ENCODE data around the gene RAPSN.

DNA sequence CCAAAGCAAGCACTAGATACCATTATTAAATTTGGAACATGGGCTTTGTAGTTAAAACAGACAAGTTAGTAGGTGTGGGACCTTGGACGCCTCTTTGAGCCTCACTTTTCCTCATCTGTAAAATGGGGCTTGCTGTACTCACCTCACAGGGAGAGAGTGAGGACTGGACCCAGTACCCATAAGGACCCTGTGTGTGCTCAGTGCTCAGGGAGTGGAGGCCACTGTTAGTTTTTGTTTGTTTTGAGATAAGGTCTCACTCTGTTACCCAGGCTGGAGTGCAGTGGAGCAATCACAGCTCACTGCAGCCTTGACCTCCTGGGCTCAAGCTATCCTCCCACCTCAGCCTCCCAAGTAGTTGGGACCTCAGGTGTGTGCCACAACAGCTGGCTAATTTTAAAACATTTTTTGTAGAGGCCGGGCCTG is 8.9 kb downstream of the RAPSN start:
- TF ChIP-seq, protein P1, sequence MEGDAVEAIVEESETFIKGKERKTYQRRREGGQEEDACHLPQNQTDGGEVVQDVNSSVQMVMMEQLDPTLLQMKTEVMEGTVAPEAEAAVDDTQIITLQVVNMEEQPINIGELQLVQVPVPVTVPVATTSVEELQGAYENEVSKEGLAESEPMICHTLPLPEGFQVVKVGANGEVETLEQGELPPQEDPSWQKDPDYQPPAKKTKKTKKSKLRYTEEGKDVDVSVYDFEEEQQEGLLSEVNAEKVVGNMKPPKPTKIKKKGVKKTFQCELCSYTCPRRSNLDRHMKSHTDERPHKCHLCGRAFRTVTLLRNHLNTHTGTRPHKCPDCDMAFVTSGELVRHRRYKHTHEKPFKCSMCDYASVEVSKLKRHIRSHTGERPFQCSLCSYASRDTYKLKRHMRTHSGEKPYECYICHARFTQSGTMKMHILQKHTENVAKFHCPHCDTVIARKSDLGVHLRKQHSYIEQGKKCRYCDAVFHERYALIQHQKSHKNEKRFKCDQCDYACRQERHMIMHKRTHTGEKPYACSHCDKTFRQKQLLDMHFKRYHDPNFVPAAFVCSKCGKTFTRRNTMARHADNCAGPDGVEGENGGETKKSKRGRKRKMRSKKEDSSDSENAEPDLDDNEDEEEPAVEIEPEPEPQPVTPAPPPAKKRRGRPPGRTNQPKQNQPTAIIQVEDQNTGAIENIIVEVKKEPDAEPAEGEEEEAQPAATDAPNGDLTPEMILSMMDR (IDR thresholded peaks at IDR 0.05) = no peak
- no peak for TF ChIP-seq POLR2A (IDR thresholded peaks at IDR 0.05)

All from upper lobe of left lung (tissue), 4 donors.